ENCODE data around the gene BFAR.

Gene BFAR

GRCh38 chr16:14602443-14602963 lies 30.2 kb upstream of the BFAR start:
- no peak overlapping the region for H3K4me3 ChIP-seq (ENCODE audit: low read length)
- no peaks in the 10 kb centered on the region for H3K9me3 ChIP-seq (ENCODE audit: insufficient read depth, low read length)
- peaks cover 3% of the 10 kb centered on the region for H3K79me2 ChIP-seq (ENCODE audit: low read length)
- H4K20me1 ChIP-seq (ENCODE audit: insufficient read depth, low read length), result no peaks in the 10 kb centered on the region
- H3K4me2 ChIP-seq (ENCODE audit: low read length), result no peak overlapping the region
- H3K27ac ChIP-seq (ENCODE audit: low read length), result no peak overlapping the region
- H2AFZ ChIP-seq (ENCODE audit: low read depth, low read length), result no peak overlapping the region
- no peak overlapping the region for H3K9ac ChIP-seq (ENCODE audit: low read length)
- no peaks in the 10 kb centered on the region for H3K27me3 ChIP-seq (ENCODE audit: low read depth, low read length)
- H3K36me3 ChIP-seq (replicated peaks; ENCODE audit: low read depth, low read length), result peaks cover 53% of the 10 kb centered on the region
- TF ChIP-seq EZH2phosphoT487 (IDR thresholded peaks at IDR 0.05; ENCODE audit: low read depth) (no peak), CTCF (IDR thresholded peaks at IDR 0.05; ENCODE audit: low read depth, low read length) (no peak)
- H3K4me1 ChIP-seq (ENCODE audit: low read length), result peaks cover 20% of the 10 kb centered on the region

- Histone ChIP-seq H3K27me3 (ENCODE audit: low read depth, low read length) (no peaks in the 10 kb centered on the region), H3K9me3 (ENCODE audit: insufficient read depth, low read length) (no peaks in the 10 kb centered on the region), H3K4me2 (ENCODE audit: low read length) (peak overlapping the region; percentile 12; the same call in 1 of the 2 replicates), H3K4me3 (ENCODE audit: low read length) (no peak overlapping the region), H3K27ac (ENCODE audit: low read length) (no peak overlapping the region), H3K9ac (ENCODE audit: low read length) (no peak overlapping the region), H3K79me2 (ENCODE audit: low read length) (peaks cover 4% of the 10 kb centered on the region; the same call in 1 of the 2 replicates), H4K20me1 (ENCODE audit: insufficient read depth, low read length) (peaks cover 6% of the 10 kb centered on the region; the same call in 1 of the 2 replicates), H2AFZ (ENCODE audit: low read depth, low read length) (no peak overlapping the region), H3K36me3 (replicated peaks; ENCODE audit: low read depth, low read length) (peaks cover 51% of the 10 kb centered on the region), H3K4me1 (ENCODE audit: low read length) (peaks cover 44% of the 10 kb centered on the region)
- TF ChIP-seq CTCF (IDR thresholded peaks at IDR 0.05; ENCODE audit: low read depth, low read length) (no peak), EZH2phosphoT487 (IDR thresholded peaks at IDR 0.05; ENCODE audit: low read depth) (no peak)
These were observed 26.6 kb upstream of the BFAR start for GRCh38 chr16:14606102-14606501.

DNA sequence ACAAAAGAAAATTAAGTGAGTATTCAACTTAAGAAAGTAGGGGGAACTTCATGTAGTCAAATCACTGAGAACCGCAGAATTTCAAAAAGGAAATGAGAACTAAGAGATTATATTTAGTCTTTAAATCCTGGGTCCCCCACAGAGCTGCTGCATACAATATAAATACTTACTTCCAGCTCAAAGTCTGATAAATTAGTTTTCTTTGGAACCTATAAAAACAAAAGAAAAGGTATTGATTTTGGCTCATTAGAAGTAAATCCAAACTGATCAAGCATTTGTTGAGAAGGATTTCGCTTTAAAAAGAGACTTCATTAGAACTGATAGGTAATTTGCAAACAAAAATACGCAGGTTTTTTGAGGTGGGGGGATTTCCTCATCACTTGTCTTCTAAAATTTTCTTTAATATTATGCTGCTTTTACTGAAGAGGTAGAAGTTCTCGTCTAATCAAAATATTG lies 24.6 kb upstream of the BFAR start:
- TF ChIP-seq CTCF (IDR thresholded peaks at IDR 0.05; ENCODE audit: low read depth, low read length) (no peak), EZH2phosphoT487 (IDR thresholded peaks at IDR 0.05; ENCODE audit: low read depth) (no peak)
- H3K79me2 ChIP-seq (ENCODE audit: low read length), result peaks cover 4% of the 10 kb centered on the region; the same call in 1 of the 2 replicates
- peak overlapping the region; percentile 58 for H3K4me3 ChIP-seq (ENCODE audit: low read length)
- H3K27me3 ChIP-seq (ENCODE audit: low read depth, low read length), result no peaks in the 10 kb centered on the region
- H3K27ac ChIP-seq (ENCODE audit: low read length), result peak overlapping the region; percentile 82
- peaks cover 6% of the 10 kb centered on the region; the same call in 1 of the 2 replicates for H4K20me1 ChIP-seq (ENCODE audit: insufficient read depth, low read length)
- H3K4me1 ChIP-seq (ENCODE audit: low read length), result peaks cover 44% of the 10 kb centered on the region
- H3K4me2 ChIP-seq (ENCODE audit: low read length), result peak overlapping the region; percentile 70
- peaks cover 47% of the 10 kb centered on the region for H3K36me3 ChIP-seq (replicated peaks; ENCODE audit: low read depth, low read length)
- H3K9me3 ChIP-seq (ENCODE audit: insufficient read depth, low read length), result no peaks in the 10 kb centered on the region
- H3K9ac ChIP-seq (ENCODE audit: low read length), result peak overlapping the region; percentile 18; the same call in 1 of the 2 replicates
- no peak overlapping the region for H2AFZ ChIP-seq (ENCODE audit: low read depth, low read length)

- Histone ChIP-seq H3K27ac (ENCODE audit: low read length) (peak overlapping the region; percentile 82), H3K4me3 (ENCODE audit: low read length) (peak overlapping the region; percentile 58), H3K4me1 (ENCODE audit: low read length) (peaks cover 44% of the 10 kb centered on the region), H3K79me2 (ENCODE audit: low read length) (peaks cover 4% of the 10 kb centered on the region; the same call in 1 of the 2 replicates), H3K4me2 (ENCODE audit: low read length) (peak overlapping the region; percentile 70), H2AFZ (ENCODE audit: low read depth, low read length) (no peak overlapping the region), H3K9me3 (ENCODE audit: insufficient read depth, low read length) (no peaks in the 10 kb centered on the region), H3K36me3 (replicated peaks; ENCODE audit: low read depth, low read length) (peaks cover 46% of the 10 kb centered on the region), H3K9ac (ENCODE audit: low read length) (peak overlapping the region; percentile 18), H4K20me1 (ENCODE audit: insufficient read depth, low read length) (peaks cover 6% of the 10 kb centered on the region; the same call in 1 of the 2 replicates), H3K27me3 (ENCODE audit: low read depth, low read length) (no peaks in the 10 kb centered on the region)
- TF ChIP-seq CTCF (IDR thresholded peaks at IDR 0.05; ENCODE audit: low read depth, low read length) (no peak), EZH2phosphoT487 (IDR thresholded peaks at IDR 0.05; ENCODE audit: low read depth) (no peak)
These were observed 24.1 kb upstream of the BFAR start for GRCh38 chr16:14608604-14609003.
